22Rv1 (cell line): ENCODE data around the gene CFD.

Experiments used
- ZFX ChIP-seq: fragments of 450-650 bp; IDR thresholded peaks from 2 replicates; pipeline ENCODE4 v1.6.1; 2017; ENCODE audit warnings: antibody characterized with exemption, borderline replicate concordance
- TF ChIP-seq, protein P1 (sequence below): fragments of 450-650 bp; IDR thresholded peaks from 2 replicates; pipeline ENCODE4 v1.5.1; 2017; ENCODE audit warnings: mild to moderate bottlenecking

DNA sequence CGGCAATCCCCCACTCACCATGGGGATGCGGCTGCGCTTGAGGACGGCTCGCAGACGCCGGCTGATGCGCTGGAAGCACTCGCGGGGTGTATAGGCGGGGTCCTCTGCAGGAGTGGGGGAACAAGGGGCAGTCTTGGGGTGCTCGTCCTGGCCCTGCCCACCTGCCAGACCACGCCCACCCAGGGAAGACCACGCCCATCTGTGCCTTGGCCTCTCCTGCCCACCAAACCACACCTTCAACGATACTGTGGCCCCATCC lies 40.5 kb downstream of the CFD start:
- TF ChIP-seq, protein P1, sequence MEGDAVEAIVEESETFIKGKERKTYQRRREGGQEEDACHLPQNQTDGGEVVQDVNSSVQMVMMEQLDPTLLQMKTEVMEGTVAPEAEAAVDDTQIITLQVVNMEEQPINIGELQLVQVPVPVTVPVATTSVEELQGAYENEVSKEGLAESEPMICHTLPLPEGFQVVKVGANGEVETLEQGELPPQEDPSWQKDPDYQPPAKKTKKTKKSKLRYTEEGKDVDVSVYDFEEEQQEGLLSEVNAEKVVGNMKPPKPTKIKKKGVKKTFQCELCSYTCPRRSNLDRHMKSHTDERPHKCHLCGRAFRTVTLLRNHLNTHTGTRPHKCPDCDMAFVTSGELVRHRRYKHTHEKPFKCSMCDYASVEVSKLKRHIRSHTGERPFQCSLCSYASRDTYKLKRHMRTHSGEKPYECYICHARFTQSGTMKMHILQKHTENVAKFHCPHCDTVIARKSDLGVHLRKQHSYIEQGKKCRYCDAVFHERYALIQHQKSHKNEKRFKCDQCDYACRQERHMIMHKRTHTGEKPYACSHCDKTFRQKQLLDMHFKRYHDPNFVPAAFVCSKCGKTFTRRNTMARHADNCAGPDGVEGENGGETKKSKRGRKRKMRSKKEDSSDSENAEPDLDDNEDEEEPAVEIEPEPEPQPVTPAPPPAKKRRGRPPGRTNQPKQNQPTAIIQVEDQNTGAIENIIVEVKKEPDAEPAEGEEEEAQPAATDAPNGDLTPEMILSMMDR: no peak
- no peak for TF ChIP-seq ZFX
